MM.1S (cell line): ENCODE measurements around the gene MRPS9.

Source experiments
- DNase-seq: peaks from one replicate; pipeline ENCODE4 v3.0.0-alpha.2; 2015
- H2AFZ ChIP-seq: fragments of 300-600 bp; sonication (generic); 2 replicates; pipeline ENCODE4 v1.6.0; 2016; ENCODE audit warnings: antibody characterized with exemption, low read length
- H3F3A ChIP-seq: fragments of 300-600 bp; sonication (generic); 2 replicates; pipeline ENCODE4 v1.6.1; 2016; ENCODE audit warnings: mild to moderate bottlenecking, antibody characterized with exemption, low read length, moderate library complexity, mixed read lengths; ENCODE audit not compliant: insufficient read depth
- H3K27ac ChIP-seq: fragments of 300-600 bp; sonication (generic); 2 replicates; pipeline ENCODE4 v1.5.1; 2016; ENCODE audit warnings: mild to moderate bottlenecking, low read length
- H3K27me3 ChIP-seq: fragments of 300-600 bp; sonication (generic); replicated peaks from 2 replicates; pipeline ENCODE4 v1.6.0; 2016; ENCODE audit warnings: low read length; ENCODE audit not compliant: insufficient read depth
- H3K36me3 ChIP-seq: fragments of 300-600 bp; sonication (generic); replicated peaks from 2 replicates; pipeline ENCODE4 v1.6.1; 2016; ENCODE audit warnings: mild to moderate bottlenecking, low read length, mixed read lengths; ENCODE audit not compliant: insufficient read depth
- H3K4me1 ChIP-seq: fragments of 300-600 bp; sonication (generic); 2 replicates; pipeline ENCODE4 v1.6.1; 2016; ENCODE audit warnings: low read length, mixed read lengths
- H3K4me2 ChIP-seq: fragments of 300-600 bp; sonication (generic); 2 replicates; pipeline ENCODE4 v1.6.0; 2016; ENCODE audit warnings: low read depth, low read length
- H3K4me3 ChIP-seq: fragments of 300-600 bp; sonication (generic); 2 replicates; pipeline ENCODE4 v1.5.1; 2016; ENCODE audit warnings: low read length, mixed read lengths
- H3K79me2 ChIP-seq: fragments of 300-600 bp; sonication (generic); 2 replicates; pipeline ENCODE4 v1.6.1; 2016; ENCODE audit warnings: mixed run types, low read length, mixed read lengths
- H3K9ac ChIP-seq: fragments of 300-600 bp; sonication (generic); 2 replicates; pipeline ENCODE4 v1.6.1; 2016; ENCODE audit warnings: low read length, mixed read lengths
- H3K9me2 ChIP-seq: fragments of 300-600 bp; sonication (generic); replicated peaks from 2 replicates; pipeline ENCODE4 v1.6.1; 2016; ENCODE audit warnings: mild to moderate bottlenecking, low read length, mixed read lengths; ENCODE audit not compliant: insufficient read depth
- H3K9me3 ChIP-seq: fragments of 300-600 bp; sonication (generic); replicated peaks from 2 replicates; pipeline ENCODE4 v1.6.1; 2016; ENCODE audit warnings: mild to moderate bottlenecking, low read length, mixed read lengths; ENCODE audit not compliant: insufficient read depth
- H4K20me1 ChIP-seq: fragments of 300-600 bp; sonication (generic); 2 replicates; pipeline ENCODE4 v1.6.1; 2016; ENCODE audit warnings: mild to moderate bottlenecking, low read length, moderate library complexity, mixed read lengths; ENCODE audit not compliant: insufficient read depth
- EZH2 ChIP-seq: fragments of 300-600 bp; sonication (generic); optimal IDR thresholded peaks from 2 replicates; pipeline ENCODE3; 2017; ENCODE audit warnings: low read depth, mild to moderate bottlenecking, antibody characterized with exemption, low read length, mixed read lengths
- EZH2phosphoT487 ChIP-seq: fragments of 300-600 bp; sonication (generic); IDR thresholded peaks from 2 replicates; pipeline ENCODE4 v1.6.1; 2018; ENCODE audit warnings: antibody characterized with exemption, low read length
- TF ChIP-seq, protein P1 (sequence below): fragments of 300-600 bp; sonication (generic); IDR thresholded peaks from 2 replicates; pipeline ENCODE4 v1.5.1; 2016; ENCODE audit warnings: antibody characterized with exemption, low read length, mixed read lengths

MRPS9 gene

DNA sequence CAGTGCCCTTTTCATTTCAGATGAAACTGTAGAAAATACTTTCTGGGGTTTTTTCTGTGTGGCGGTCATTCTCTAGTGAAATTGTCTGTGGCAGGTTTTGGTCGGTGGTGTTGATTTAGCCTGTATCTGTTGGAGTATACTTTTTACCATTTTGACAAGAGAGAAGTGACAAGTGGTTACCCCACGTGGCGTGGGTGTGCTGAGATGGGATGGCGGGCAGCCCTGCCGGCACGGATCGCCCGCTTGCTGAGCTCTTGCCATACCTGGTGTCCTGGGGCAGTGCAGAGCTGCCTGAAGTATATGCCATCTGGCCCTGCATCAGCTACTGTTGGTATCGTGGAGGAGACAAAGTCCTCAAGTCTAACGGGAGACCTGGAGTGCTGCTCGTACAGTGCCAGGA, 64.1 kb downstream of the MRPS9 start:
- Histone ChIP-seq H3K9ac (no peak overlapping the region), H3K27me3 (no peaks in the 10 kb centered on the region), H3K36me3 (no peaks in the 10 kb centered on the region), H3K4me2 (no peak overlapping the region), H3K27ac (no peak overlapping the region), H3K4me3 (no peak overlapping the region), H3K9me2 (no peaks in the 10 kb centered on the region), H3K9me3 (no peaks in the 10 kb centered on the region), H3F3A (peaks cover 8% of the 10 kb centered on the region), H3K79me2 (no peaks in the 10 kb centered on the region), H2AFZ (no peak overlapping the region), H4K20me1 (no peaks in the 10 kb centered on the region), H3K4me1 (peaks cover 18% of the 10 kb centered on the region)
- no peak for DNase-seq
- no peak for TF ChIP-seq EZH2phosphoT487
- TF ChIP-seq, protein P1, sequence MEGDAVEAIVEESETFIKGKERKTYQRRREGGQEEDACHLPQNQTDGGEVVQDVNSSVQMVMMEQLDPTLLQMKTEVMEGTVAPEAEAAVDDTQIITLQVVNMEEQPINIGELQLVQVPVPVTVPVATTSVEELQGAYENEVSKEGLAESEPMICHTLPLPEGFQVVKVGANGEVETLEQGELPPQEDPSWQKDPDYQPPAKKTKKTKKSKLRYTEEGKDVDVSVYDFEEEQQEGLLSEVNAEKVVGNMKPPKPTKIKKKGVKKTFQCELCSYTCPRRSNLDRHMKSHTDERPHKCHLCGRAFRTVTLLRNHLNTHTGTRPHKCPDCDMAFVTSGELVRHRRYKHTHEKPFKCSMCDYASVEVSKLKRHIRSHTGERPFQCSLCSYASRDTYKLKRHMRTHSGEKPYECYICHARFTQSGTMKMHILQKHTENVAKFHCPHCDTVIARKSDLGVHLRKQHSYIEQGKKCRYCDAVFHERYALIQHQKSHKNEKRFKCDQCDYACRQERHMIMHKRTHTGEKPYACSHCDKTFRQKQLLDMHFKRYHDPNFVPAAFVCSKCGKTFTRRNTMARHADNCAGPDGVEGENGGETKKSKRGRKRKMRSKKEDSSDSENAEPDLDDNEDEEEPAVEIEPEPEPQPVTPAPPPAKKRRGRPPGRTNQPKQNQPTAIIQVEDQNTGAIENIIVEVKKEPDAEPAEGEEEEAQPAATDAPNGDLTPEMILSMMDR = no peak
- no peak for TF ChIP-seq EZH2

DNA sequence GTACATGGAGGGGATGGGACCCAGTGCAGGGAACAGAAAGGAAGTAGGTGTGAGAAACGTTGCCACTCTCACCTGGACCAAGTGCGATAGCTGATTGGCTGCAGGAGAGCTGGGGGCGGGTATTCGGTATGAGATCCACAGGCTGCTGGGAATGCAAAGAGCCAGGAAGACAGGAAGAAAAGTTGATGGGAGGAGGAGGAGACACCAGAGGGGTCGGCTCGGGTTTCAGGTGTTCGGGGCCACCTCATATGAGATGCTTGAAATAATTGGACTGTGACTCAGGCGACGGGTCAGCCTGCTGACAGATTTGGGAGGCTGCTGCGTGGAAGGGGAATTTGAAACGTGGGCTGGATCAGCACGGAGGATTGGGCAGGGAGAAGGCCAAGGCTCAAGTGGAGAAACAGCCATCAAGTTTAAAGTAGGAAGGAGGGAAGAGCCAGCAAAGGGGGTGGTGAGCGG, 65.1 kb downstream of the MRPS9 start:
- Histone ChIP-seq H4K20me1 (no peaks in the 10 kb centered on the region), H3F3A (peaks cover 8% of the 10 kb centered on the region), H3K9ac (no peak overlapping the region), H3K4me1 (peaks cover 18% of the 10 kb centered on the region), H2AFZ (no peak overlapping the region), H3K4me3 (no peak overlapping the region), H3K27me3 (no peaks in the 10 kb centered on the region), H3K27ac (no peak overlapping the region), H3K36me3 (no peaks in the 10 kb centered on the region), H3K9me2 (no peaks in the 10 kb centered on the region), H3K79me2 (no peaks in the 10 kb centered on the region), H3K9me3 (no peaks in the 10 kb centered on the region), H3K4me2 (no peak overlapping the region)
- no peak for DNase-seq
- TF ChIP-seq EZH2 = no peak
- TF ChIP-seq, protein P1 = no peak
- no peak for TF ChIP-seq EZH2phosphoT487

DNA sequence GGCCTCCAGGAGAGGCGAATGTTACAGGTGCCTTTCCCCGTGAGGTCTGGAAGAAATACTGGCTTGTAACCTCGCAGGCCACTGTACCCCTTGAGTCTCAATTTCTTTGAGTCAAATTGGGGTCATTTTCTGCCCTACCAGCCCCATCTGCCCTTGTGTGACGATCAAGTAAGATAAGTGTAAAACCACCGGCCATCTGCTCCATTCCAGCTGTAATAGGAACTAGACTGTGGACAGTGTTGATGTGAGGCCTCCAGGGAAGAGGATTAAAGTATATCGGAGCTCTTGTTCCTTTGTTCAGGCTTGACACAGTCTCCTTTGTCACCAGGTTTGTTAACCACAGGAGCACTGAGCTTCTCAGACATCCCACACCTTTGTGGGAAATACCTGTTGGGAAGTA, 65.6 kb downstream of the MRPS9 start:
- no peaks in the 10 kb centered on the region for H3K9me3 ChIP-seq
- no peaks in the 10 kb centered on the region for H3K9me2 ChIP-seq
- no peak overlapping the region for H2AFZ ChIP-seq
- H3K4me2 ChIP-seq = no peak overlapping the region
- H3K9ac ChIP-seq = no peak overlapping the region
- H3K36me3 ChIP-seq = no peaks in the 10 kb centered on the region
- no peak for TF ChIP-seq EZH2phosphoT487
- TF ChIP-seq, protein P1 = no peak
- no peak for TF ChIP-seq EZH2
- no peaks in the 10 kb centered on the region for H3K79me2 ChIP-seq
- peaks cover 18% of the 10 kb centered on the region for H3K4me1 ChIP-seq
- H3K27ac ChIP-seq = no peak overlapping the region
- H4K20me1 ChIP-seq = no peaks in the 10 kb centered on the region
- H3K27me3 ChIP-seq = no peaks in the 10 kb centered on the region
- H3F3A ChIP-seq = peaks cover 8% of the 10 kb centered on the region
- H3K4me3 ChIP-seq = no peak overlapping the region
- DNase-seq = no peak
